ENCODE measurements around the gene INSR. TPM values are rescaled to one million over a fixed set of nuclear protein-coding genes. Genes with fewer than 3 reads are reported as not detected.

Gene INSR
- total and polyA plus RNA-seq, 2 donors (not counting 3 experiments of a cell fraction or from before 2014, with no cell fraction given): 4.9 to 19.5 TPM

- Histone ChIP-seq H3K4me1 (ENCODE audit: control insufficient read depth, extremely low read depth, insufficient read depth, low read length) (no peaks in the 10 kb centered on the region), H3K9ac (replicated peaks; ENCODE audit: extremely low read depth, insufficient read depth, low read length) (no peak overlapping the region), H3K4me2 (ENCODE audit: insufficient read depth, low read length) (no peak overlapping the region), H3K27me3 (ENCODE audit: control insufficient read depth in 2 of 2, insufficient read depth in 2 of 2, low read length in 2 of 2) (no peaks in the 10 kb centered on the region), H4K20me1 (replicated peaks; ENCODE audit: control insufficient read depth, extremely low read depth, insufficient read depth, low read length) (no peaks in the 10 kb centered on the region), H3K9me1 (replicated peaks; ENCODE audit: control insufficient read depth, extremely low read depth, insufficient read depth, low read length) (no peaks in the 10 kb centered on the region), H3K4me3 (replicated peaks in 1 of 3; ENCODE audit: insufficient read depth in 1 of 3, low read depth in 1 of 3, low read length in 3 of 3) (no peak overlapping the region), H3K27ac (ENCODE audit: insufficient read depth, low read depth, low read length) (no peak overlapping the region), H3K9me3 (replicated peaks; ENCODE audit: control insufficient read depth, insufficient read depth, low read length) (no peaks in the 10 kb centered on the region), H3K79me2 (ENCODE audit: control insufficient read depth, insufficient read depth, low read length) (no peaks in the 10 kb centered on the region), H2AFZ (ENCODE audit: low read depth, low read length) (no peak overlapping the region), H3K36me3 (ENCODE audit: control insufficient read depth in 2 of 2, extremely low read depth in 1 of 2, insufficient read depth in 2 of 2, low read length in 2 of 2) (no peaks in the 10 kb centered on the region)
- BruUV-seq (replicated peaks): no TSS peak
- FAIRE-seq (no peak), DNase-seq (ENCODE audit: low read depth, low spot score) (no peak)
- ChIA-PET POLR2A (no interaction called here), CTCF (interaction anchor here (1.6 kb wide), 1 partner anchor 19 kb away, joined by 3 read pairs; no protein-coding TSS in a partner anchor)
- no peak for TF ChIP-seq JUN (IDR thresholded peaks at IDR 0.05; ENCODE audit: borderline replicate concordance, insufficient read depth, insufficient read length, low read depth)
- no peak for TF ChIP-seq POLR2A (IDR thresholded peaks at IDR 0.05; ENCODE audit: low read depth, low read length)
- TF ChIP-seq FOS (IDR thresholded peaks at IDR 0.05; ENCODE audit: borderline replicate concordance, insufficient read depth, low read length): no peak
- no peak for TF ChIP-seq POLR2AphosphoS5 (IDR thresholded peaks at IDR 0.05; ENCODE audit: insufficient read depth, low read depth, low read length)
- no peak for TF ChIP-seq EZH2 (IDR thresholded peaks at IDR 0.05; ENCODE audit: borderline replicate concordance, low read depth, low read length, severe bottlenecking)
- TF ChIP-seq CTCF (IDR thresholded peaks at IDR 0.05; ENCODE audit: extremely low read depth in 1 of 2, insufficient read depth in 1 of 2, low read depth in 1 of 2, low read length in 2 of 2): no peak
- no peak for TF ChIP-seq MAX (IDR thresholded peaks at IDR 0.05; ENCODE audit: insufficient read depth, insufficient read length)
- TF ChIP-seq MYC (IDR thresholded peaks at IDR 0.05; ENCODE audit: low read depth, low read length): no peak
- no peak for TF ChIP-seq GATA2 (IDR thresholded peaks at IDR 0.05; ENCODE audit: insufficient read depth, insufficient read length, low read depth, low read length)
- intact Hi-C loops (cut with micrococcal nuclease) (no loop called here), dilution Hi-C loops (cut with MboI; ENCODE audit: extremely low pct_ligation_motif_present, low sequenced_read_pairs) (no loop called here)
These were observed 29.4 kb downstream of the INSR start for GRCh38 chr19:7264858-7265257.

Measured in endothelial cell of umbilical vein (primary cell).